M059J (cell line): ENCODE results near the gene GALNT7. TPM values are rescaled to one million over a fixed set of nuclear protein-coding genes. Genes with fewer than 3 reads are reported as not detected.
"Not testable (repeated sequence)": the region's sequence is repeated elsewhere in the genome, so short reads cannot be mapped to it uniquely, and the experiment has no call there.

Source experiments
- DNase-seq: peaks from one replicate; pipeline ENCODE4 v3.0.0-alpha.2; 2012; ENCODE audit warnings: low read depth
- total RNA-seq: library from RNA; depleted of rRNA; stranded (reverse); fragments of >200 nt; shearing (Covaris generic); gene quantifications from 2 replicates; pipeline ENCODE4 v1.2.3, GENCODE V29; 2014

Gene GALNT7
- total RNA-seq, 1 experiment from 2014 or later = 37.6 TPM

GRCh38 chr4:173192375-173193162 lies 24.0 kb downstream of the GALNT7 start:
- no peak for DNase-seq

GRCh38 chr4:173194157-173194556 lies 25.5 kb downstream of the GALNT7 start:
- no peak for DNase-seq

GRCh38 chr4:173195109-173195508 lies 26.5 kb downstream of the GALNT7 start:
- no peak for DNase-seq

GRCh38 chr4:173199553-173199952 lies 30.9 kb downstream of the GALNT7 start:
- DNase-seq = no peak

- no peak for DNase-seq
Observed at GRCh38 chr4:173200103-173200884, 31.7 kb downstream of the GALNT7 start.

- DNase-seq = no peak
Observed at GRCh38 chr4:173202395-173202794, 33.8 kb downstream of the GALNT7 start.

- no peak for DNase-seq
Observed at GRCh38 chr4:173205656-173206055, 37.0 kb downstream of the GALNT7 start.

- DNase-seq = no peak
Observed at GRCh38 chr4:173208420-173208819, 39.8 kb downstream of the GALNT7 start.

- no peak for DNase-seq
Observed at GRCh38 chr4:173211222-173211621, 42.6 kb downstream of the GALNT7 start.

- DNase-seq = peak; percentile 88
Observed at GRCh38 chr4:173211838-173212237, 43.2 kb downstream of the GALNT7 start.

- DNase-seq = peak; percentile 40
Observed at GRCh38 chr4:173212379-173212778, 43.8 kb downstream of the GALNT7 start.

- DNase-seq = no peak
Observed at GRCh38 chr4:173213296-173213695, 44.7 kb downstream of the GALNT7 start.

GRCh38 chr4:173214231-173214630 lies 45.6 kb downstream of the GALNT7 start:
- peak; percentile 43 for DNase-seq

GRCh38 chr4:173214661-173215060 lies 46.0 kb downstream of the GALNT7 start:
- DNase-seq = peak; percentile 93

- DNase-seq = no peak
Observed at GRCh38 chr4:173217075-173217474, 48.5 kb downstream of the GALNT7 start.

GRCh38 chr4:173217727-173218126 lies 49.1 kb downstream of the GALNT7 start:
- peak; percentile 53 for DNase-seq

- peak; percentile 93 for DNase-seq
Observed at GRCh38 chr4:173218411-173219125, 50.0 kb downstream of the GALNT7 start.

- DNase-seq = not testable (repeated sequence)
Observed at GRCh38 chr4:173219126-173219437, 50.5 kb downstream of the GALNT7 start.

- DNase-seq = no peak
Observed at GRCh38 chr4:173223743-173224142, 55.1 kb downstream of the GALNT7 start.

- no peak for DNase-seq
Observed at GRCh38 chr4:173226401-173226888, 57.8 kb downstream of the GALNT7 start.

GRCh38 chr4:173227756-173228155 lies 59.1 kb downstream of the GALNT7 start:
- no peak for DNase-seq

- no peak for DNase-seq
Observed at GRCh38 chr4:173230062-173230461, 61.5 kb downstream of the GALNT7 start.
